Measurements from ENCODE around the gene PTPRN2. TPM values are rescaled to one million over a fixed set of nuclear protein-coding genes. Genes with fewer than 3 reads are reported as not detected.

The PTPRN2 gene
- polyA plus RNA-seq, 1 of the 3 experiments (the other 2 are of a cell fraction): 4.0 TPM

DNA sequence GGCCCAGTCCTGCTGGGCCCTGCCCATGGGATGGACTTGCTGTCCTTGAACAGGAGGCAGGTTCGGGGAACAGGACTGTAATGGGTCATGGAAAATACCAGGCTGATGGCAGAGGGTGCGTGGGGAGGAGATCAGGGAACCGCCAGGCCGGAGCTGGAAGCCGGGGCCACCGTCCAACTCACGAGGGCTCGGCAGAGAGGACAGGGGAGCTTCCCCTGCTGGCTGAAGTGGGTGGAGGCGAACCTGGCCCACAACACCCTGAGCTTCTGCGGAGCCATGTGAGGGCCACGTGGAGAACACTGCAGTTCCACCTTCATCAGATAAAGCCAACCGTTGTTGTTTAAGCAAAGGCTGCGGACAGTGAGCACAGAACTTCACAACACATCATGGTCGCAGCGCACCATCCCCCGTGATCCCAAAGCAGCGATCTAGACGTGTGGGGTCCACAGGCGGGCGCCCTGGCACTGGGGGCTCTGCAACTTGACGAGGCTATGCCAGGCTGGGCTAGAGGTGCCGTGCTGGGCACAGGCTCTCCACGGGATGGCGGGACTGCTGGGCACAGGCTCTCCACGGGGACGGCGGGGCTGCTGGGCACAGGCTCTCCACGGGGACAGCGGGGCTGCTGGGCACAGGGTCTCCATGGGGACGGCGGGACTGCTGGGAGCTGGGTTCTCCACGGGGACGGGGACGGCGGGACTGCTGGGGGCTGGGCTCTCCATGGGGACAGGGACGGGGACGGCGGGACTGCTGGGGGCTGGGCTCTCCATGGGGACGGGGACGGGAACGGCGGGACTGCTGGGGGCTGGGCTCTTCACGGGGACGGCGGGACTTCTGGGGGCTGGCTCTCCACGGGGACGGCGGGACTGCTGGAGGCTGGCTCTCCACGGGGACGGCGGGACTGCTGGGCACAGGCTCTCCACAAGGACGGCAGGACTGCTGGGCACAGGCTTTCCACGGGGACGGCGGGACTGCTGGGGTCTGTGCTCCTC, 777.5 kb downstream of the PTPRN2 start:
- H3K9me3 ChIP-seq: no peaks in the 10 kb centered on the region
- H3F3A ChIP-seq (replicated peaks; ENCODE audit: insufficient read depth): no peaks in the 10 kb centered on the region
- whole genome bisulfite sequencing (ENCODE audit: low lambda C conversion rate): 76% methylated on average over 38 of the region's 55 CpGs
- H3K79me2 ChIP-seq (ENCODE audit: insufficient read depth): no peaks in the 10 kb centered on the region
- no peak overlapping the region for H3K4me2 ChIP-seq
- ChIA-PET POLR2A (no interaction called here), CTCF (no interaction called here)
- H3K27ac ChIP-seq (ENCODE audit: low read depth in 2 of 2, low read length in 1 of 2): no peak overlapping the region
- H2AFZ ChIP-seq (ENCODE audit: low read depth): no peak overlapping the region
- H3K4me3 ChIP-seq (ENCODE audit: low read depth in 2 of 2, low read length in 1 of 2): no peak overlapping the region
- no peaks in the 10 kb centered on the region for H3K36me3 ChIP-seq (replicated peaks in 1 of 2; ENCODE audit: control insufficient read depth in 1 of 2, insufficient read depth in 2 of 2, low read length in 1 of 2)
- H3K4me1 ChIP-seq (ENCODE audit: control insufficient read depth in 1 of 2, insufficient read depth in 2 of 2, low read depth in 1 of 2, low read length in 1 of 2): peaks cover 0 to 5% of the 10 kb centered on the region in 2 experiments; a peak in 1 of 4 replicates
- DNase-seq: no peak
- H3K9ac ChIP-seq: no peak overlapping the region
- H3K9me2 ChIP-seq: no peaks in the 10 kb centered on the region
- TF ChIP-seq TEAD4 (IDR thresholded peaks at IDR 0.05; ENCODE audit: borderline replicate concordance, insufficient read depth) (no peak), SIN3A (IDR thresholded peaks at IDR 0.05; ENCODE audit: borderline replicate concordance, low read depth, low read length) (no peak), TCF12 (IDR thresholded peaks at IDR 0.05) (no peak), EP300 (IDR thresholded peaks at IDR 0.05; ENCODE audit: borderline replicate concordance in 1 of 2, low read depth in 1 of 2, low read length in 1 of 2) (no peak), GABPA (IDR thresholded peaks at IDR 0.05; ENCODE audit: low read depth) (no peak), RXRA (IDR thresholded peaks at IDR 0.05; ENCODE audit: borderline replicate concordance, low read depth) (no peak), NFIC (IDR thresholded peaks at IDR 0.05; ENCODE audit: borderline replicate concordance) (no peak), EZH2phosphoT487 (IDR thresholded peaks at IDR 0.05; ENCODE audit: borderline replicate concordance, low read depth) (no peak), ELF1 (IDR thresholded peaks at IDR 0.05) (no peak), MXI1 (IDR thresholded peaks at IDR 0.05; ENCODE audit: low read depth, low read length) (no peak), YY1 (IDR thresholded peaks at IDR 0.05; ENCODE audit: low read depth) (no peak), RCOR1 (IDR thresholded peaks at IDR 0.05; ENCODE audit: low read length) (no peak), CHD2 (IDR thresholded peaks at IDR 0.05; ENCODE audit: low read length, partially characterized antibody) (no peak)
- TF ChIP-seq, protein P1, sequence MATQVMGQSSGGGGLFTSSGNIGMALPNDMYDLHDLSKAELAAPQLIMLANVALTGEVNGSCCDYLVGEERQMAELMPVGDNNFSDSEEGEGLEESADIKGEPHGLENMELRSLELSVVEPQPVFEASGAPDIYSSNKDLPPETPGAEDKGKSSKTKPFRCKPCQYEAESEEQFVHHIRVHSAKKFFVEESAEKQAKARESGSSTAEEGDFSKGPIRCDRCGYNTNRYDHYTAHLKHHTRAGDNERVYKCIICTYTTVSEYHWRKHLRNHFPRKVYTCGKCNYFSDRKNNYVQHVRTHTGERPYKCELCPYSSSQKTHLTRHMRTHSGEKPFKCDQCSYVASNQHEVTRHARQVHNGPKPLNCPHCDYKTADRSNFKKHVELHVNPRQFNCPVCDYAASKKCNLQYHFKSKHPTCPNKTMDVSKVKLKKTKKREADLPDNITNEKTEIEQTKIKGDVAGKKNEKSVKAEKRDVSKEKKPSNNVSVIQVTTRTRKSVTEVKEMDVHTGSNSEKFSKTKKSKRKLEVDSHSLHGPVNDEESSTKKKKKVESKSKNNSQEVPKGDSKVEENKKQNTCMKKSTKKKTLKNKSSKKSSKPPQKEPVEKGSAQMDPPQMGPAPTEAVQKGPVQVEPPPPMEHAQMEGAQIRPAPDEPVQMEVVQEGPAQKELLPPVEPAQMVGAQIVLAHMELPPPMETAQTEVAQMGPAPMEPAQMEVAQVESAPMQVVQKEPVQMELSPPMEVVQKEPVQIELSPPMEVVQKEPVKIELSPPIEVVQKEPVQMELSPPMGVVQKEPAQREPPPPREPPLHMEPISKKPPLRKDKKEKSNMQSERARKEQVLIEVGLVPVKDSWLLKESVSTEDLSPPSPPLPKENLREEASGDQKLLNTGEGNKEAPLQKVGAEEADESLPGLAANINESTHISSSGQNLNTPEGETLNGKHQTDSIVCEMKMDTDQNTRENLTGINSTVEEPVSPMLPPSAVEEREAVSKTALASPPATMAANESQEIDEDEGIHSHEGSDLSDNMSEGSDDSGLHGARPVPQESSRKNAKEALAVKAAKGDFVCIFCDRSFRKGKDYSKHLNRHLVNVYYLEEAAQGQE (IDR thresholded peaks at IDR 0.05; ENCODE audit: low read depth, low read length): no peak
- TF ChIP-seq, protein P2, sequence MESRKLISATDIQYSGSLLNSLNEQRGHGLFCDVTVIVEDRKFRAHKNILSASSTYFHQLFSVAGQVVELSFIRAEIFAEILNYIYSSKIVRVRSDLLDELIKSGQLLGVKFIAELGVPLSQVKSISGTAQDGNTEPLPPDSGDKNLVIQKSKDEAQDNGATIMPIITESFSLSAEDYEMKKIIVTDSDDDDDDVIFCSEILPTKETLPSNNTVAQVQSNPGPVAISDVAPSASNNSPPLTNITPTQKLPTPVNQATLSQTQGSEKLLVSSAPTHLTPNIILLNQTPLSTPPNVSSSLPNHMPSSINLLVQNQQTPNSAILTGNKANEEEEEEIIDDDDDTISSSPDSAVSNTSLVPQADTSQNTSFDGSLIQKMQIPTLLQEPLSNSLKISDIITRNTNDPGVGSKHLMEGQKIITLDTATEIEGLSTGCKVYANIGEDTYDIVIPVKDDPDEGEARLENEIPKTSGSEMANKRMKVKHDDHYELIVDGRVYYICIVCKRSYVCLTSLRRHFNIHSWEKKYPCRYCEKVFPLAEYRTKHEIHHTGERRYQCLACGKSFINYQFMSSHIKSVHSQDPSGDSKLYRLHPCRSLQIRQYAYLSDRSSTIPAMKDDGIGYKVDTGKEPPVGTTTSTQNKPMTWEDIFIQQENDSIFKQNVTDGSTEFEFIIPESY (IDR thresholded peaks at IDR 0.05; ENCODE audit: borderline replicate concordance, low read depth): no peak
- TF ChIP-seq, protein P3, sequence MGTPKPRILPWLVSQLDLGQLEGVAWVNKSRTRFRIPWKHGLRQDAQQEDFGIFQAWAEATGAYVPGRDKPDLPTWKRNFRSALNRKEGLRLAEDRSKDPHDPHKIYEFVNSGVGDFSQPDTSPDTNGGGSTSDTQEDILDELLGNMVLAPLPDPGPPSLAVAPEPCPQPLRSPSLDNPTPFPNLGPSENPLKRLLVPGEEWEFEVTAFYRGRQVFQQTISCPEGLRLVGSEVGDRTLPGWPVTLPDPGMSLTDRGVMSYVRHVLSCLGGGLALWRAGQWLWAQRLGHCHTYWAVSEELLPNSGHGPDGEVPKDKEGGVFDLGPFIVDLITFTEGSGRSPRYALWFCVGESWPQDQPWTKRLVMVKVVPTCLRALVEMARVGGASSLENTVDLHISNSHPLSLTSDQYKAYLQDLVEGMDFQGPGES (IDR thresholded peaks at IDR 0.05; ENCODE audit: low read depth, low read length): no peak
- TF ChIP-seq, protein P4, sequence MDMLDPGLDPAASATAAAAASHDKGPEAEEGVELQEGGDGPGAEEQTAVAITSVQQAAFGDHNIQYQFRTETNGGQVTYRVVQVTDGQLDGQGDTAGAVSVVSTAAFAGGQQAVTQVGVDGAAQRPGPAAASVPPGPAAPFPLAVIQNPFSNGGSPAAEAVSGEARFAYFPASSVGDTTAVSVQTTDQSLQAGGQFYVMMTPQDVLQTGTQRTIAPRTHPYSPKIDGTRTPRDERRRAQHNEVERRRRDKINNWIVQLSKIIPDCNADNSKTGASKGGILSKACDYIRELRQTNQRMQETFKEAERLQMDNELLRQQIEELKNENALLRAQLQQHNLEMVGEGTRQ (IDR thresholded peaks at IDR 0.05; ENCODE audit: borderline replicate concordance, low read depth, low read length): no peak
- H3K27me3 ChIP-seq (ENCODE audit: insufficient read depth): no peaks in the 10 kb centered on the region
- H4K20me1 ChIP-seq (ENCODE audit: insufficient read depth): no peaks in the 10 kb centered on the region
